ENCODE data around the gene NEDD9. TPM values are rescaled to one million over a fixed set of nuclear protein-coding genes. Genes with fewer than 3 reads are reported as not detected.

The NEDD9 gene
- total and polyA plus RNA-seq, 2 of the 13 experiments (the other 11 are each of a cell fraction or from before 2014, with no cell fraction given), result 27.1 to 389 TPM

DNA sequence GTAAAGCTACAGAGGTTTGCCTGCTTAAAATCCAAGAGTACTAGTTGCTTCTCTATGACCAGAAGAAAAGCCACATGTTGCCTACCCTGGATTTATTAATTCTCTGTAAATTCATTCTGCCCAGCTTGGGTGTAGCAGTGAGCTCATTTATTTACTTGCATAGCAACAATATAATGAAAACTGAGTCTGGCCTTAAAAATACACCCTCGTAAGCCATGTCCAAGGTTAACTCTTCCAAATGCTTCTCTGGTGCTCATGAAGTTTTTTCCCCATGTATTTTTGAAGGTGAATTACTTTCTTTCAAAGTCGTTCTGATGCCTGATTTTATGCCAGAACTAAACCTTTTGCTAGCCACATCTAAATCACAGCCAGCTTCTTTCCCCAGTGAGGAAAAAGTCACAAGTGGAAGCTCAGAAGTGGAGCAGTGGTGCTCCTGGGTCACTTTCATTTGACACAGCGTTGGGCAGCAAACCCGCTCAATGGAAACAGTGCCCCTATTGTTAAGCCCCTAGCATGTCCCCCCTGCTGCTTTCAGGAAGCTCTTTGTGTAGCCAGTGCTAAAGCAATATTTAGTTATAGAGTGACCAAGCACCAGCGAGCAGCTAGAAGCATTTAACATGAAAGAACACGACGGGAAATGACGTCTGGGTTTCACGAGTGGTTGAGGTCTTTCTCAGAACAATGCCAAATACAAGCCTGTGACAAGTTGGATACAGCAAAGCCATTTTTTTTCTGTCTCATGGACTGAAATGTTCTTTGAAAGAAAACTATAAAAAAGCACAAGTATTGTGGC lies 29.8 kb downstream of the NEDD9 start (continued):
- TF ChIP-seq, protein P1, sequence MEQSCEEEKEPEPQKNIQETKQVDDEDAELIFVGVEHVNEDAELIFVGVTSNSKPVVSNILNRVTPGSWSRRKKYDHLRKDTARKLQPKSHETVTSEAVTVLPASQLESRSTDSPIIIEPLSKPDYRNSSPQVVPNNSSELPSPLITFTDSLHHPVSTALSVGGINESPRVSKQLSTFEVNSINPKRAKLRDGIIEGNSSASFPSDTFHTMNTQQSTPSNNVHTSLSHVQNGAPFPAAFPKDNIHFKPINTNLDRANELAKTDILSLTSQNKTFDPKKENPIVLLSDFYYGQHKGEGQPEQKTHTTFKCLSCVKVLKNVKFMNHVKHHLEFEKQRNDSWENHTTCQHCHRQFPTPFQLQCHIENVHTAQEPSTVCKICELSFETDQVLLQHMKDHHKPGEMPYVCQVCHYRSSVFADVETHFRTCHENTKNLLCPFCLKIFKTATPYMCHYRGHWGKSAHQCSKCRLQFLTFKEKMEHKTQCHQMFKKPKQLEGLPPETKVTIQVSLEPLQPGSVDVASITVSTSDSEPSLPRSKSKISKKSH (CRISPR knock-in tag; IDR thresholded peaks at IDR 0.05; ENCODE audit: borderline replicate concordance), result no peak
- TF ChIP-seq, protein P2, sequence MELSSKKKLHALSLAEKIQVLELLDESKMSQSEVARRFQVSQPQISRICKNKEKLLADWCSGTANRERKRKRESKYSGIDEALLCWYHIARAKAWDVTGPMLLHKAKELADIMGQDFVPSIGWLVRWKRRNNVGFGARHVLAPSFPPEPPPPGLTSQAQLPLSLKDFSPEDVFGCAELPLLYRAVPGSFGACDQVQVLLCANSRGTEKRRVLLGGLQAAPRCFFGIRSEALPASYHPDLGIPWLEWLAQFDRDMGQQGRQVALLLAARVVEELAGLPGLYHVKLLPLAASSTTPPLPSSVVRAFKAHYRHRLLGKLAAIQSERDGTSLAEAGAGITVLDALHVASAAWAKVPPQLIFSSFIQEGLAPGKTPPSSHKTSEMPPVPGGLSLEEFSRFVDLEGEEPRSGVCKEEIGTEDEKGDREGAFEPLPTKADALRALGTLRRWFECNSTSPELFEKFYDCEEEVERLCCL (CRISPR knock-in tag; IDR thresholded peaks at IDR 0.05; ENCODE audit: borderline replicate concordance), result no peak
- TF ChIP-seq TRIM24 (CRISPR knock-in tag; IDR thresholded peaks at IDR 0.05), result no peak; the same call in 1 of the 2 replicates
- no peak for TF ChIP-seq MZF1 (CRISPR knock-in tag; IDR thresholded peaks at IDR 0.05; ENCODE audit: borderline replicate concordance)
- TF ChIP-seq, protein P3, sequence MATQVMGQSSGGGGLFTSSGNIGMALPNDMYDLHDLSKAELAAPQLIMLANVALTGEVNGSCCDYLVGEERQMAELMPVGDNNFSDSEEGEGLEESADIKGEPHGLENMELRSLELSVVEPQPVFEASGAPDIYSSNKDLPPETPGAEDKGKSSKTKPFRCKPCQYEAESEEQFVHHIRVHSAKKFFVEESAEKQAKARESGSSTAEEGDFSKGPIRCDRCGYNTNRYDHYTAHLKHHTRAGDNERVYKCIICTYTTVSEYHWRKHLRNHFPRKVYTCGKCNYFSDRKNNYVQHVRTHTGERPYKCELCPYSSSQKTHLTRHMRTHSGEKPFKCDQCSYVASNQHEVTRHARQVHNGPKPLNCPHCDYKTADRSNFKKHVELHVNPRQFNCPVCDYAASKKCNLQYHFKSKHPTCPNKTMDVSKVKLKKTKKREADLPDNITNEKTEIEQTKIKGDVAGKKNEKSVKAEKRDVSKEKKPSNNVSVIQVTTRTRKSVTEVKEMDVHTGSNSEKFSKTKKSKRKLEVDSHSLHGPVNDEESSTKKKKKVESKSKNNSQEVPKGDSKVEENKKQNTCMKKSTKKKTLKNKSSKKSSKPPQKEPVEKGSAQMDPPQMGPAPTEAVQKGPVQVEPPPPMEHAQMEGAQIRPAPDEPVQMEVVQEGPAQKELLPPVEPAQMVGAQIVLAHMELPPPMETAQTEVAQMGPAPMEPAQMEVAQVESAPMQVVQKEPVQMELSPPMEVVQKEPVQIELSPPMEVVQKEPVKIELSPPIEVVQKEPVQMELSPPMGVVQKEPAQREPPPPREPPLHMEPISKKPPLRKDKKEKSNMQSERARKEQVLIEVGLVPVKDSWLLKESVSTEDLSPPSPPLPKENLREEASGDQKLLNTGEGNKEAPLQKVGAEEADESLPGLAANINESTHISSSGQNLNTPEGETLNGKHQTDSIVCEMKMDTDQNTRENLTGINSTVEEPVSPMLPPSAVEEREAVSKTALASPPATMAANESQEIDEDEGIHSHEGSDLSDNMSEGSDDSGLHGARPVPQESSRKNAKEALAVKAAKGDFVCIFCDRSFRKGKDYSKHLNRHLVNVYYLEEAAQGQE (IDR thresholded peaks at IDR 0.05; ENCODE audit: borderline replicate concordance in 1 of 2, low read depth in 1 of 2, low read length in 2 of 2), result peak in 1 of 2 experiments; percentile 34; a peak in 1 of 4 replicates
- TF ChIP-seq ZNF781 (CRISPR knock-in tag; IDR thresholded peaks at IDR 0.05; ENCODE audit: borderline replicate concordance, not compliant biosample characterization), result peak; percentile 25
- TF ChIP-seq ZNF30 (CRISPR knock-in tag; IDR thresholded peaks at IDR 0.05), result no peak
- TF ChIP-seq ZNF883 (CRISPR knock-in tag; IDR thresholded peaks at IDR 0.05; ENCODE audit: not compliant biosample characterization), result no peak
- peak; percentile 87 for TF ChIP-seq HDAC2 (CRISPR knock-in tag; IDR thresholded peaks at IDR 0.05)
- TF ChIP-seq, protein P4, sequence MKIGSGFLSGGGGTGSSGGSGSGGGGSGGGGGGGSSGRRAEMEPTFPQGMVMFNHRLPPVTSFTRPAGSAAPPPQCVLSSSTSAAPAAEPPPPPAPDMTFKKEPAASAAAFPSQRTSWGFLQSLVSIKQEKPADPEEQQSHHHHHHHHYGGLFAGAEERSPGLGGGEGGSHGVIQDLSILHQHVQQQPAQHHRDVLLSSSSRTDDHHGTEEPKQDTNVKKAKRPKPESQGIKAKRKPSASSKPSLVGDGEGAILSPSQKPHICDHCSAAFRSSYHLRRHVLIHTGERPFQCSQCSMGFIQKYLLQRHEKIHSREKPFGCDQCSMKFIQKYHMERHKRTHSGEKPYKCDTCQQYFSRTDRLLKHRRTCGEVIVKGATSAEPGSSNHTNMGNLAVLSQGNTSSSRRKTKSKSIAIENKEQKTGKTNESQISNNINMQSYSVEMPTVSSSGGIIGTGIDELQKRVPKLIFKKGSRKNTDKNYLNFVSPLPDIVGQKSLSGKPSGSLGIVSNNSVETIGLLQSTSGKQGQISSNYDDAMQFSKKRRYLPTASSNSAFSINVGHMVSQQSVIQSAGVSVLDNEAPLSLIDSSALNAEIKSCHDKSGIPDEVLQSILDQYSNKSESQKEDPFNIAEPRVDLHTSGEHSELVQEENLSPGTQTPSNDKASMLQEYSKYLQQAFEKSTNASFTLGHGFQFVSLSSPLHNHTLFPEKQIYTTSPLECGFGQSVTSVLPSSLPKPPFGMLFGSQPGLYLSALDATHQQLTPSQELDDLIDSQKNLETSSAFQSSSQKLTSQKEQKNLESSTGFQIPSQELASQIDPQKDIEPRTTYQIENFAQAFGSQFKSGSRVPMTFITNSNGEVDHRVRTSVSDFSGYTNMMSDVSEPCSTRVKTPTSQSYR (CRISPR knock-in tag; IDR thresholded peaks at IDR 0.05; ENCODE audit: borderline replicate concordance), result 0 out of 2 replicates have a peak, but pooled peaks have one; percentile 18
- peak; percentile 94 for TF ChIP-seq NCOA2 (CRISPR knock-in tag; IDR thresholded peaks at IDR 0.05)
- TF ChIP-seq, protein P5, sequence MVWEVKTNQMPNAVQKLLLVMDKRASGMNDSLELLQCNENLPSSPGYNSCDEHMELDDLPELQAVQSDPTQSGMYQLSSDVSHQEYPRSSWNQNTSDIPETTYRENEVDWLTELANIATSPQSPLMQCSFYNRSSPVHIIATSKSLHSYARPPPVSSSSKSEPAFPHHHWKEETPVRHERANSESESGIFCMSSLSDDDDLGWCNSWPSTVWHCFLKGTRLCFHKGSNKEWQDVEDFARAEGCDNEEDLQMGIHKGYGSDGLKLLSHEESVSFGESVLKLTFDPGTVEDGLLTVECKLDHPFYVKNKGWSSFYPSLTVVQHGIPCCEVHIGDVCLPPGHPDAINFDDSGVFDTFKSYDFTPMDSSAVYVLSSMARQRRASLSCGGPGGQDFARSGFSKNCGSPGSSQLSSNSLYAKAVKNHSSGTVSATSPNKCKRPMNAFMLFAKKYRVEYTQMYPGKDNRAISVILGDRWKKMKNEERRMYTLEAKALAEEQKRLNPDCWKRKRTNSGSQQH (CRISPR knock-in tag; IDR thresholded peaks at IDR 0.05; ENCODE audit: low read depth), result no peak; the same call in 1 of the 2 replicates

Measured in HepG2 (cell line).